Endodermal cell (in vitro differentiated cells): ENCODE measurements around the gene DDX60. TPM values are rescaled to one million over a fixed set of nuclear protein-coding genes. Genes with fewer than 3 reads are reported as not detected.

Source experiments
- DNase-seq: peaks from one replicate; pipeline ENCODE4 v3.0.0-alpha.2; 2017
- H3K27ac ChIP-seq: 2 replicates; pipeline ENCODE4 v1.5.1; 2013; ENCODE audit warnings: mild to moderate bottlenecking, low read depth, low read length, moderate library complexity
- H3K27me3 ChIP-seq: 2 replicates; pipeline ENCODE4 v1.6.1; 2013; ENCODE audit warnings: mild to moderate bottlenecking, low read length, moderate library complexity; ENCODE audit not compliant: insufficient read depth, control insufficient read depth, poor library complexity, severe bottlenecking
- H3K36me3 ChIP-seq: 2 replicates; pipeline ENCODE4 v1.7.0; 2013; ENCODE audit warnings: mild to moderate bottlenecking, low read length, moderate library complexity; ENCODE audit not compliant: control insufficient read depth, insufficient read depth
- H3K4me1 ChIP-seq: one replicate; pipeline ENCODE4 v1.7.0; 2013; ENCODE audit warnings: low read length; ENCODE audit not compliant: control insufficient read depth, insufficient read depth
- H3K4me3 ChIP-seq: 2 replicates; pipeline ENCODE4 v1.5.1; 2013; ENCODE audit warnings: mild to moderate bottlenecking, low read length, moderate library complexity
- H3K9ac ChIP-seq: 2 replicates; pipeline ENCODE4 v1.6.1; 2013; ENCODE audit warnings: mild to moderate bottlenecking, low read length, moderate library complexity; ENCODE audit not compliant: poor library complexity, severe bottlenecking; ENCODE audit errors: extremely low read depth
- H3K9me3 ChIP-seq: 2 replicates; pipeline ENCODE4 v1.6.1; 2013; ENCODE audit warnings: mild to moderate bottlenecking, low read length, moderate library complexity; ENCODE audit not compliant: control insufficient read depth
- H3K27ac Mint-ChIP-seq: 2 replicates; pipeline ENCODE4 v1.8.0; 2020; ENCODE audit warnings: mixed read lengths
- H3K27me3 Mint-ChIP-seq: 2 replicates; pipeline ENCODE4 v1.8.0; 2021; ENCODE audit warnings: mild to moderate bottlenecking, mixed read lengths; ENCODE audit not compliant: insufficient read depth
- H3K36me3 Mint-ChIP-seq: 2 replicates; pipeline ENCODE4 v1.8.0; 2020; ENCODE audit warnings: low read depth, mixed read lengths
- H3K4me1 Mint-ChIP-seq: 2 replicates; pipeline ENCODE4 v1.8.0; 2020; ENCODE audit warnings: mixed read lengths
- H3K4me3 Mint-ChIP-seq: 2 replicates; pipeline ENCODE4 v1.8.0; 2020; ENCODE audit warnings: mild to moderate bottlenecking, moderate library complexity, mixed read lengths
- H3K9me3 Mint-ChIP-seq: 2 replicates; pipeline ENCODE4 v1.8.0; 2020; ENCODE audit warnings: mild to moderate bottlenecking, mixed read lengths
- WGBS, 2 experiments: methylation state at CpG; one replicate each; pipeline versions ENCODE4 v1.1.5 to v1.1.7; 2013; ENCODE audit warnings: missing lambda C conversion rate in 2 of 2, mixed read lengths in 1 of 2; ENCODE audit not compliant: insufficient coverage in 1 of 2, insufficient read length in 1 of 2; 5-methylcytosine and 5-hydroxymethylcytosine counted together
- total RNA-seq, 2 donors: library from RNA; stranded (reverse); fragmentation: NEBNext Ultra II Directional in 1 of 2; extraction: Animal tissue kit (Norgen Biotek cat#: 25700) in 1 of 2; gene quantifications; 2 replicates in 1 of 2; 3 replicates in 1 of 2; pipeline ENCODE4 v1.2.1, GENCODE V29; 2021
- TF ChIP-seq, protein P1 (sequence below): fragments of 200-600 bp; sonication (generic); conservative IDR thresholded peaks from 2 replicates; pipeline ENCODE4 v1.5.0; 2021; ENCODE audit warnings: antibody characterized with exemption, mild to moderate bottlenecking

The DDX60 gene
- total RNA-seq, 2 donors from 2014 or later, result 1.6 to 3.1 TPM

- 69% methylated on average over 4 of the region's 4 CpGs; no CpG with 5 or more reads in 1 of the 2 experiments for WGBS, 2 experiments
- Mint-ChIP-seq H3K27ac (no peak overlapping the region), H3K4me3 (no peak overlapping the region), H3K27me3 (no peaks in the 10 kb centered on the region), H3K9me3 (no peaks in the 10 kb centered on the region), H3K36me3 (no peaks in the 10 kb centered on the region), H3K4me1 (no peaks in the 10 kb centered on the region)
- no peak for DNase-seq
- Histone ChIP-seq H3K4me1 (no peaks in the 10 kb centered on the region), H3K27me3 (no peaks in the 10 kb centered on the region), H3K9ac (no peak overlapping the region), H3K9me3 (no peaks in the 10 kb centered on the region), H3K4me3 (no peak overlapping the region), H3K27ac (no peak overlapping the region), H3K36me3 (no peaks in the 10 kb centered on the region)
- TF ChIP-seq, protein P1, sequence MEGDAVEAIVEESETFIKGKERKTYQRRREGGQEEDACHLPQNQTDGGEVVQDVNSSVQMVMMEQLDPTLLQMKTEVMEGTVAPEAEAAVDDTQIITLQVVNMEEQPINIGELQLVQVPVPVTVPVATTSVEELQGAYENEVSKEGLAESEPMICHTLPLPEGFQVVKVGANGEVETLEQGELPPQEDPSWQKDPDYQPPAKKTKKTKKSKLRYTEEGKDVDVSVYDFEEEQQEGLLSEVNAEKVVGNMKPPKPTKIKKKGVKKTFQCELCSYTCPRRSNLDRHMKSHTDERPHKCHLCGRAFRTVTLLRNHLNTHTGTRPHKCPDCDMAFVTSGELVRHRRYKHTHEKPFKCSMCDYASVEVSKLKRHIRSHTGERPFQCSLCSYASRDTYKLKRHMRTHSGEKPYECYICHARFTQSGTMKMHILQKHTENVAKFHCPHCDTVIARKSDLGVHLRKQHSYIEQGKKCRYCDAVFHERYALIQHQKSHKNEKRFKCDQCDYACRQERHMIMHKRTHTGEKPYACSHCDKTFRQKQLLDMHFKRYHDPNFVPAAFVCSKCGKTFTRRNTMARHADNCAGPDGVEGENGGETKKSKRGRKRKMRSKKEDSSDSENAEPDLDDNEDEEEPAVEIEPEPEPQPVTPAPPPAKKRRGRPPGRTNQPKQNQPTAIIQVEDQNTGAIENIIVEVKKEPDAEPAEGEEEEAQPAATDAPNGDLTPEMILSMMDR, result no peak
These were observed 43.5 kb upstream of the DDX60 start for GRCh38 chr4:168362025-168362401.

DNA sequence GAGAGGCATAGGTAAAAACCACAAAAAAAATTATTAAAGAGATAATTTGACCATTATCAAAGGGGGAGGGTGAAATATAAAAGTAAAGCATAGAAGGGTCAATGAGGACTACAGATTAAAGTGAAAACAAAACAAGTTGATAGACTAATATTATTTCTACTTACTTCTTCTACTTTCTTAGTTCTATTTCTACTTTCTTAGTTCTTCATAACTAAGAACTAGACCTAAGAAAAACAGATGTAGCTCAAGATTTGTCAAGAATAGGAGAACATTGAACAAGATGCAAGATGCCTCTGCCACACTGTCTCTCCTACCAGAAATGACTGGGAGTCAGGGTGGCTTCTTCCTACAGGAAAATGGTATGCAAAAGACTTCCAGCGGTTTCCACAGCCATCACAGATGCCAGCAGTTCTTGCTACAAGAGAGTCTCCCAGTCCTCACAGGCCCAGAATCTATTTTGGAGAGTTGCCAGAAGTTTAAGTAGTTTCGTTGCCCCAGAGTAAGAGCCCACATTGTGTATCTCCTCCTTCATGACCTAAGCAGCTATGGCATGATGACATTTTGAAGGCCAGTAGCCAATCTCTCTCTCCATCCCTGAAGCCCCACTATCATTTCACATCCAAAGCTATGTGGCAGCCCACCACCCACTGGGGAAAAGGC lies 42.9 kb upstream of the DDX60 start:
- Histone ChIP-seq H3K27ac (no peak overlapping the region), H3K4me1 (no peaks in the 10 kb centered on the region), H3K4me3 (no peak overlapping the region), H3K27me3 (no peaks in the 10 kb centered on the region), H3K36me3 (no peaks in the 10 kb centered on the region), H3K9ac (no peak overlapping the region), H3K9me3 (no peaks in the 10 kb centered on the region)
- Mint-ChIP-seq H3K9me3 (no peaks in the 10 kb centered on the region), H3K4me1 (no peaks in the 10 kb centered on the region), H3K27ac (peak overlapping the region; percentile 18), H3K36me3 (no peaks in the 10 kb centered on the region), H3K27me3 (no peaks in the 10 kb centered on the region), H3K4me3 (no peak overlapping the region)
- DNase-seq, result no peak
- TF ChIP-seq, protein P1, result no peak
- WGBS, 2 experiments, result 86 to 91% methylated on average over 1 to 2 of the region's 2 CpGs

DNA sequence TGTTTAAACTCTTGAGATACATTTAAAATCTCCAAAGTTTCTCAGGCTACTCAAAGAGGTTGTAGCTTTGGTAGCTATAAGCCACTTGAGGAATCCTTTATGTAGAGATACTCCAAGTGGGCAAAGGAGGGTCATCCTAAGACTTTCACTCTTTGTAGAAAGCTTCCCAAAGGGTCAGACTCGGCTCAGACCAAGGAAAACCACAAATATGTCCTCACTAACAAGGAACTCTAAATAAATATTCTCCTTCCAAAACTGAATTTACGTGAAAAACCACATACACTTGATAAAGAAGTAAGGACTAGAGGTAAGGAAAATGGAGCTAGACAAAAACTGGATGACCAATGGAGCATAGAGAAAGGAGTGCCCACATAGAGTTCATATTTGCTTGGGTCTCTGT lies 41.7 kb upstream of the DDX60 start:
- TF ChIP-seq, protein P1, result no peak
- no peaks in the 10 kb centered on the region for H3K27me3 ChIP-seq

More for the DNA sequence above, 41.7 kb upstream of the DDX60 start:
- WGBS, 2 experiments, result 100% methylated on average over 2 of the region's 2 CpGs; no CpG with 5 or more reads in 1 of the 2 experiments
- no peaks in the 10 kb centered on the region for H3K36me3 ChIP-seq
- H3K9ac ChIP-seq, result no peak overlapping the region
- H3K4me3 ChIP-seq, result no peak overlapping the region
- no peaks in the 10 kb centered on the region for H3K27me3 Mint-ChIP-seq
- no peak overlapping the region for H3K27ac Mint-ChIP-seq
- no peaks in the 10 kb centered on the region for H3K9me3 ChIP-seq
- no peaks in the 10 kb centered on the region for H3K4me1 Mint-ChIP-seq
- no peak overlapping the region for H3K4me3 Mint-ChIP-seq
- H3K36me3 Mint-ChIP-seq, result no peaks in the 10 kb centered on the region
- H3K9me3 Mint-ChIP-seq, result no peaks in the 10 kb centered on the region
- H3K27ac ChIP-seq, result no peak overlapping the region
- H3K4me1 ChIP-seq, result no peaks in the 10 kb centered on the region
- no peak for DNase-seq
